NOMO-1 (cell line): ENCODE results near the gene POLR2A.

ENCODE experiments used
- DNase-seq, 2 experiments: peaks; one replicate each; lab custom pipeline; 2025; ENCODE audit not compliant: unreplicated experiment in 2 of 2; lab: John Stamatoyannopoulos, UW

Gene POLR2A

GRCh38 chr17:7548585-7549400 lies 64.6 kb downstream of the POLR2A start, which contains the start of gene TNFSF12:
Gene TNFSF12, plus strand, starts transcription at chr17:7549058. Its CDS starts 96 bp downstream, at chr17:7549154.
- no peak for DNase-seq
